Panc1 (cell line): Measurements from ENCODE around the gene REV1.

ENCODE experiments used
- CTCF ChIP-seq: fragments of 450-650 bp; IDR thresholded peaks from 2 replicates; pipeline ENCODE4 v1.5.1; 2017; ENCODE audit warnings: mild to moderate bottlenecking
- POLR2AphosphoS5 ChIP-seq: IDR thresholded peaks from 2 replicates; pipeline ENCODE4 v1.6.1; 2012; ENCODE audit warnings: mild to moderate bottlenecking, low read depth, low read length, moderate library complexity
- REST ChIP-seq, 2 experiments: IDR thresholded peaks; 2 replicates each; pipeline ENCODE4 v1.6.1; 2011 to 2012; ENCODE audit warnings: low read depth in 2 of 2, control low read depth in 1 of 2, low read length in 1 of 2, mild to moderate bottlenecking in 1 of 2, moderate library complexity in 1 of 2; ENCODE audit not compliant: insufficient read depth in 1 of 2
- SIN3A ChIP-seq: IDR thresholded peaks from 2 replicates; pipeline ENCODE4 v1.6.1; 2012; ENCODE audit warnings: low read depth, mild to moderate bottlenecking, low read length, moderate library complexity, borderline replicate concordance; ENCODE audit not compliant: insufficient read depth
- TCF7L2 ChIP-seq: IDR thresholded peaks from 2 replicates; pipeline ENCODE4 v1.6.1; 2011; ENCODE audit warnings: mild to moderate bottlenecking, low read depth, low read length, inconsistent platforms

DNA sequence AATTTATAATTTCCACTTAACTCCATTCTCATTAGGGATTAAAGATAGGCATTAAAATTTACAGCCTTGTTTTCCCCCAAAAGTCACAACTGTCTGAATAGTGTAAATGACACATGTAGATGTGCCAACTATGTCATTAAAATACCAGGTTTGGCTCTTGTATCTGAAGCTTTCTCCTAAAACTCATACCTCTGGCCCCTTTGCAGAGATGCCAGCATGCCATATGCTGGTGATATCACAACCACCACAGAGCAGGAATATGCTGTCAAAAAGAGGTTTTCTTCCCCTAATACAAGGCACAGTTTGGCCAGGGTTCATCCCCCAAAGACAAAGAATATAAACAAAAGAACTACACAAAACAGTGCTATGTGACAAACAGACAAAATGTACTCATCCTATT, 65.4 kb downstream of the REV1 start:
- no peak for TF ChIP-seq CTCF
- TF ChIP-seq POLR2AphosphoS5: no peak
- TF ChIP-seq REST (IDR thresholded peaks at IDR 0.05; ENCODE audit: insufficient read depth in 1 of 2, low read depth in 2 of 2, low read length in 1 of 2): no peak
- no peak for TF ChIP-seq TCF7L2
- TF ChIP-seq SIN3A: no peak
